CD4-positive, alpha-beta T cell treated with Interleukin-15 for 4 hours (primary cell): Measurements from ENCODE around the gene SH3PXD2B.
"Not testable (repeated sequence)": the region's sequence is repeated elsewhere in the genome, so short reads cannot be mapped to it uniquely, and the experiment has no call there.

Experiments used
- DNase-seq: peaks from one replicate; pipeline ENCODE4 v3.0.0-alpha.2; 2020; ENCODE audit warnings: low spot score

SH3PXD2B gene

DNA sequence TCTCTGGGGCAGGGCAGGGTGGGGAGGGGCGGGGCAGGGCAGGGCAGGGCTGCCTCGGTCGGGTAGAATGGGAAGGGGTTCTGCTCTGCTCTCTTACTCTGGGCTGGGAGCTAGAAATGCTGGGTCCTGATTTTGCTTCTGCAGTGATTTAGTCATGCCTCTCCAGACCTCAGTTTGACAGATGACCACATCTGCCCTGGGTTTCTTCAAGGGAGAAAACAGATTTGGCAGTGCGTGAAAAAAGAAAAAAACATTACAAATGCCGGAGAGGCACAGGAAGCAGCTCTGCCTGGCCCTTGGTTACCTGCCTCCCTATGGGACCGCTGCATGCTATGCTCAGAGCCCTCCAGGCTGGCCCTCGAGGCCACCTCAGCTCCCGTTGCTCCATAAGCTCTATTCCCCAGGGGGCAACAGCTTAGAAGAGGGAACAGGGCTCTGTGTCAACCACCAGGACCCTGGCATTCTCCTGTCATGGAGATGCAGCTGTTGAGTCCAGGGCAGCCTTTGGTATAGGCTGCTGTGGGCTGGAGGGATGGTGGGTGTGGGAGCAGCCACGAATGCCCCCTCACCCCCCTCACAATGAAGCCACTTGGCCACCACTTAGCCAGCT lies 117.5 kb downstream of the SH3PXD2B start:
- DNase-seq: no peak

DNA sequence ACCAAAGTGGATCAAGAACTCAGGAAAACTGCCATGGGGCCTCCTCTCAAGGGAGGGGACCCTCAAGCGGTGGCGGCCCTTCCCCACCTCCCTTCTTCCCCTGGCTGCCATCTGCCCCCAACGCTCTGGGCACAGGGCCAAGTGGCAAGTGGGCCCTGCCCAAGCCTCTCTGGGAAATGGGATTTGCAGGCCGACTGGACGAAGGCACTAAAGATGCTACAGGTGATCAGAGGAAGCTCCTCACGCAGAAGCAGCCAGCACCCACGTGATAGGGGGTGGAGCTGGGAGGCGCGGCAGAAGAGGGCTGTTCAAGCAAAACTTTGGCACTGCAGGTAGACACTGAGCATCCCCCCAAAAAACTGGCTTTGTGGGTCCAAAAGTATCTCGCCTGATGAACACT lies 118.1 kb downstream of the SH3PXD2B start:
- DNase-seq: no peak

DNA sequence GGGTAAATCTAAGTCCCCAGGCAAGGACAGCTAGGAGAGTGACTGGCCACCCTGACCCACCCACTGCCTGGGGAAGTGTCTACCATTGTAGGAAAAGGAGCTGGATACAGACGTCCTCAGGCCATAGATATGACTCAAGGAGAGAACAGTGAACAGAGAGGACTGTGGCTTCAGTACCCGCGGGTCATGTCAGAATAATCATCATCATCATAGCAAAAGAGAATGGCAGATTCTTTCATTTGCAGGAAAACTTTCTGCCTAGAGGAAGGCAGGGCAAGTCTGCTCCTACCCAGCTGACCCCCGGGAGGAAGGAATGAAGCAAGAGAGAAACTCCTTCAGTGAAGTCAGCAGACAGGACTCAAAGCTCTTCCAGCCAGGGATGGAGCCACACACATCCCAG lies 118.6 kb downstream of the SH3PXD2B start:
- DNase-seq: no peak

DNA sequence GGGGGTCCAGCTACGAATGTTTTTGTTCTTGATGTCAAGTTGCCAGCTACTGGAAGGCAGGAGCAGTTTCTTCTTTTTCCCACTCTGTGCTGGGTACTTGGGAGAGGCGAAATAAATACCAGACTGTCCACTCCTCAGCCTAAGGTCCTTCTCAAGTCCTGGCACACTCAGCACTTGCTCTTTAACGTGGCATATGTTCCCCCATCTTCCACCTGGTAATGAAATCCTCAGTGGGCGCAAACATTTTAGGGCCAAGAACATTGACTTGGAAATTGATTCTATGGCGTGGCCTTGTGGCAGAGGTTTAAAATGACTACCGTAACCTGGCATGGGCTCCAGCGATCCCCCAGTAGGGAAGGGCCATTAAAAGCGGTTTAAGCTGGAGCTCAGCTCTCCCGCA lies 119.7 kb downstream of the SH3PXD2B start:
- DNase-seq: no peak

DNA sequence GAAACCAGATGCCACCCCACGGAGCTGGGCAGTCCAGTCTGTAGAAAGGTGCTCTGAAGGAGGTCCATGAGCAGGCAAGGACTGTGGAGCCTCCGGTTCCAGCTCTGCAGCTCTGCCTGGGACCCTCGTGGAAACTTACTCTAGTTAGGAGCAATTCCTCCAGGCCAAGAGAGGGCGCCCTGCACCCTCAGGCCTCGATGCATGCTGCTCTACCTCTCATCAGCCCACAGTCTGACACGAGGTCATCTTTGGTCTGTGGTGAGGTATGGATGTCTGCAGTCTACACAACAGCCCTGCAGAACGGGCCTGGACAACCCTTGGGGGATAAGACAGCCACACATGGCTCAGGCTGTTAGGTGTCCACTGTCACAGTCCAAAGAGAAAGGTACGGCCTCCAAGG lies 120.1 kb downstream of the SH3PXD2B start:
- no peak for DNase-seq

DNA sequence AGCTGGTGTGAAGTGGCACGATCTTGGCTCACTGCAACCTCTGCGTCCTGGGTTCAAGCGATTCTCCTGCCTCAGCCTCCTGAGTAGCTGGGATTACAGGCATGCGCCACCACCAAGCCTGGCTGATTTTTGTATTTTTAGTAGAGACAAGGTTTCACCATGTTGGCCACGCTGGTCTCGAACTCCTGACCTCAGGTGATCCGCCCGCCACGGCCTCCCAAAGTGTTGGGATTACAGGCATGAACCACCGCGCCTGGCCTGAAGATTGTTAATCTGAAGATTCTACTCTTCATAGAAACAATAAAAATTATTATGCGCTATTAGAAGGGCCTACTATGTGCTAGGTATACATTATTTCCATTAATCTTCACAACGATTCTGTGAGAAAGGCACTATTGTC lies 127.4 kb downstream of the SH3PXD2B start:
- not testable (repeated sequence) for DNase-seq

DNA sequence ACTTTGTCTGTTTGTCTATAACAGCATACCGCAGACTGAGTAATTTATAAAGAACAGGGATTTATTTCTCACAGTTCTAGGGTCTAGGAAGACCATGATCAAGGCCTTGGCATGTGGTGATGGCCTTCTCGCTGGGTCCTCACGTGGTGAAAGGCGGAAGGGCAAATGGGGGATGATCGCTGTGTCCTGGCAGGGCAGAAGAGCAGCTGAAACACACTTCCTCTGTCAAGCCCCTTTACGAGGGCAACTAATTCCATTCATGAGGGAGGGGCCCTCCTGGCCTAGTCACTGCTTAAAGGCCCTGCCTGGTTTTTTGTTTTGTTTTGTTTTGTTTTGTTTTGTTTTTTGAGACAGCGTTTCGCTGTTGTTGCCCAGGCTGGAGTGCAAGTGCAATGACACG lies 128.9 kb downstream of the SH3PXD2B start:
- DNase-seq: no peak

DNA sequence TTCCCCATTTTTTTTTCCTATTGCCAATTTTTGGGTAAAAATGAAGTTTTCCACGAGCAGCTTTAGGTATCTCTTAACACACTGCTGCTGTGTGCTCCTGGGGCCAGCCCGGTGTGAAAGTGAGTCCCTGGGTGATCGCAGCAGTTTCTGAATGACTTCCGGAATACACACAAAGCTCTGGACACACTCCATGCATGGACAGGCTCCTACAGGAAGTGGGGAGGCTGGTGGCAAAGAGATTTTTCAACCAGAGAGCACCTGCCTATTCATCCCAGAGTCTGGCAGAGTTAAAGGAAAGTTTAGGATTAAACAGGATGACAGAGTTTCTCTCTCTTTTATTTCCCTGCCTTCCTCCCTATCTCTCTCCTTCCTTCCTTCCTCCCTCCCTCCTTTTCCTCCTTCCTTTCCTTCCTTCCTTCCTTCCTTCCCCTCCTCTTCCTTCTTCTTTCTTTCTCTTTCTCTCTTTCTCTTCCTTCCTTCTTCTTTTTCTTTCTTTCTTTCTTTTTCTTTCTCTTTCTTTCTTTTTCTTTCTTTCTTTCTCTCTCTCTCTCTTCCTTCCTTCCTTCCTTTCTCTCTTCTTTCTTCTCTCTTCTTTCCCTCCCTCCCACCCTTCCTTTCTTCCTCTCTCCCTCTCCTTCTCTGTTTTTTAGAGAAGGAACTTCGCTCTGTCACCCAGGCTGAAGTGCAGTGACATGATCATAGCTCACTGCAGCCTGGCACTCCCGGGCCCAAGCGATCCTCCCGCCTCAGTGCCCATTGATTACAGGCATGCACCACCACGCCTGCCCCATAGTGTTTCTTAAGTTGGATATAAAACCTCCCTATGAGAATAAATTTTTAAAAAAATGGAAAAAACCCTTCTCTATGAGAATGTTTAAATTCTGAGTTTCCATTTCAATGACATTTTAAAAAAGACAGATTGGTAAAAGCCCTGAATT lies 132.0 kb downstream of the SH3PXD2B start:
- DNase-seq: no peak

DNA sequence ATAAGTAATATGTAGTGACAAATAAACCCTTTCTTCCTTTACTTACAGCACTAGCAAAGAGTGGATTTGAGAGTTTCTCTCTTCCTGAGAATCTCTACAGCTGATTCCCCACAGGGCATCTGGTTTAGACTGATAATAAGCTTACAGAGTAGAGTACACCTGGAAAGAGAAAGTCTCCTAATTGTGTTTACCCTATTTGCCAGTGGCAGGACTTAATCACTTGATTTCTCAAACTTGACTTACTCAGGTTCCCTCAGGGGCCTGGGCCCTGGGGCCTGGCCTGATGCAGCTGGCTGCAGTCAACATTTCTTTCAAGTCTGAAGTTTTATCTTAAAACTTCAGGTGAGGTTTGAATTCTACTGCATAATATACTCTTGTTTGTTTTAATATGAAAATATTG lies 132.7 kb downstream of the SH3PXD2B start:
- no peak for DNase-seq

DNA sequence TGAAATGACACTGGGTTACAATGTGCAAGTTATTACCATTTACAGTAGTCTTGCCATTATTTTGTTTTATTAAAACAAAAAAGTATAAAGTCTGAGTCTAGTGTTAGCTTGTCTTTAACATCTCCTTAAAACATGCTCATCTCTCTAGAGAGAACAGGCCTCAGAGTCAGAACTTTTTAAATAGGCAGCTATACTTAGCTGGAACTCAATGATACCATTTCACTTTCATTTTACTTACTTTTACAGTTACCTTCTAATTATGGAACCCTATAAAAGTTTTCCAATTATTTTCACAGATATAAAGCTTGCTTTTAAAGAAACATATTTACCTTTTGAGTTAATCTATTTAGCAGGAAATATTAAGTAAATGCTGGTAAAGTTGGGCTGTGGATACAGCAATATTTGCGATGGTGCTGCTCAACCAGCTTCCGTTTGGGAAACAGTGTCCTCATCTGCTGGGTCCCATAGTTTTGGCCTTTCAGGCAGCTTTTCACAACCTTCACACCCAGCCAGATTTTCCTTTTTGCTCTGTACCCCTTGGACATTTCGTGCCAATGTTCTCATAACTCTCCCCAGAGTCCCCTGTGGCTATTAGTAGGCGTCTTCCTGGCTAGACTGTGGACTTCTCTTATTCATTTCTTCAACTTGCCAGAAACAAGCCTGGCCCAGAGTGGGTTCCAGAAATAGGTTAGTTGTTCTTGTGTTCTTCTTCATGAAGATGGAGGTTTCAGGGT lies 134.4 kb downstream of the SH3PXD2B start:
- no peak for DNase-seq

DNA sequence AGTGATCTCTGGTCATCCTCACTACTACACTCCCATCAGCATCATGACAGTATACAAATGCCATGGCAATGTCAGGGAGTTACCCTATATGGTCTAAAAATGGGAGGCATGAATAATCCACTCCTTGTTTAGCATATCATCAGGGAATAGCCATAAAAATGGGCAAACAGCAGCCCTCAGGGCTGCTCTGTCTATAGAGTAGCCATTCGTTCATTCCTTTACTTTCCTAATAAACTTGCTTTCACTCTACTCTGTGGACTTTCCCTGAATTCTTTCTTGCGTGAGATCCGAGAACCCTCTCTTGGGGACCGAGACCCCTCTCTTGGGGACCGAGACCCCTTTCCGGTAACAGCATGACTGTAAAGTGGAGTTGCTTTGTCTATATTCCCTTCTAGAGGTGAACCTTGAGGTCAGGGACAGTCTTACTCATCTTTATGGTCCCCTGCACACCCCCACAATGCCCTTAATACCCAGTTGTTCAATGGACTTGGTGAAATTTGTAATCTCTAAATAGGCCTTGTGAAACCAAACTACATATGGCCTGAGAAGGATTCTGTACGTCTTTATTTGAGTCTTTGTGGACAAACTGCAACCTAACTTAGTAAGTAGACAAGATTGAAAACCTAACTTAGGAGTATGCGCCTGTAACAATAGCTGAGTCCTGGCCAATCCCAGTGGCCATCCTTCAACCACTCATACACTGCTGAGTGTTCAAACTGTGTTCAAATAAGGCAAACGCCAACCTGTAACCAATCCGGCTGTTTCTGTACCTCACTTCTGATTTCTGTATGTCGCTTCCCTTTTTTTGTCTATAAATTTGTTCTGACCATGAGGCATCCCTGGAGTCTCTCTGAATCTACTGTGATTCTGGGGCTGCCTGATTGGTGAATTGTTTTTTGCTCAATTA lies 138.5 kb downstream of the SH3PXD2B start:
- DNase-seq: no peak

DNA sequence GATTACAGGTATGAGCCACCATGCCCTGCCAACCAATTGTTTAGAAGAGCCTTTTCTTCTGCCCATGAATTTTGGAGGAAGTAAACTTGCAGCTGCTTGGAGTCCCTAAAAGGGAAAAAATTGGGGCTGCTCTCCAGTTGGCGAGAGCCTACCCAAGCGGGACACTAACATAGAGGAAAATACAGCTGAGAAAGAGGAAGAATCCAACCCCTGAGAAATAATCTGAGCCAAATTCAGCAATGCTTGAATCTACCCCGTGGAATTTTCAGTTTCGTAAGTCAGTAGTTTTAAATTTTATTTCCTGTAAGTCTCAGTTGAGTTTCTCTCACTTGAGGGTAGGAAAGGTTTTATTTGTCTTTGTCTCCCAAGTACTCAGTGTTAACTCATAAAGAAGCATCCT lies 140.4 kb downstream of the SH3PXD2B start:
- no peak for DNase-seq

DNA sequence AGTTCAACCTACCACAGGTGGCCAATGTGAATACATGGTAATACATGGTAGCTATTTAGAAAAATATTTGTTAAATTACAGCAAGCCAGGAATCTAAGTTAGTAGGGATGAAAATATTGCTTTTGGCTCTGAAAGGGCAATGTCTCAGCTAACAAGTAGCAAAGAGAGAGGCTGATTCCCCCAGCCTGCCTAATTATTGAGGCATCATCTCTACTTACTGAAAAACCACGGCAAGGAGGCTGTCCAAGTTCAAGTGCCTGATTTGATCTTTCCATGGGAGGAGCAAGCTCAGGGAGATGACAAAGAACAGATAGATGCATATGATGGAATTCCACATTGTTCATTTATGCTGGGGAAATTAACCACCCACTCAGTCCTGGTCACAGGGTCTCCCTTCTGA lies 142.0 kb downstream of the SH3PXD2B start:
- no peak for DNase-seq

DNA sequence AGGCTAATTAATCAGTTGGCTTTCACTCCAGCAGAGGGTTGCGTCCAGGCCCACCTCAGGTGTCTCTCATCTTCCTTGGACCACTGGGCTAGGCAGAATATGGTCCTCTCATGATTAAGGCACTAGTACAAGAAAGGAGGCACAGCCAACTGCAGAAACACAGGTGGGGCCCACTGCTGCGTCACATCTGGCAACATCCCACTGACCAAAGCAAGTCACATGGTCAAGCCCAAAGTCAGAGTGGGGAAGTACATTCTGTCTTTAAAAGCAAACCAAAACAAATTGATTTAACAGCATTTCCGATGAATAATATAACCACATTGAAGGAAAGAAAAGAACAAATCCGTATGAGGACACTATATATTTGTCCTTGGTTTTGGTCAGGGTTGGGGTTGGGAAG lies 142.7 kb downstream of the SH3PXD2B start:
- DNase-seq: no peak

DNA sequence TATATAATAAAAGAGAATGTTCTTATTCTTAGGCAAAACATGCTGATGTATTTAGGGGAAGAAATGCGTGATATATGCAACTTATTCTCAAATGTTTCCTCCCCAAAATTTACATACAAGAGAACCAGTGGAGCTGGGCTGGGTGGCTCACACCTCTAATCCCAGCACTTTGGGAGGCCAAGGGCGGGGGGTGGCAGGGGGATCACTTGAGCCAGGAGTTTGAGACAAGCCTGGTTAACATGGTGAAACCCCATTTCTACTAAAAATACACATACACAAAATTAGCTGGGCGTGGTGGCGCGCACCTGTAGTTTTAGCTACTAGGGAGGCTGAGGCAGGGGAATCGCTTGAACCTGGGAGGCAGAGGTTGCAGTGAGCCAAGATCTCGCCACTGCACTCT lies 143.3 kb downstream of the SH3PXD2B start:
- no peak for DNase-seq

DNA sequence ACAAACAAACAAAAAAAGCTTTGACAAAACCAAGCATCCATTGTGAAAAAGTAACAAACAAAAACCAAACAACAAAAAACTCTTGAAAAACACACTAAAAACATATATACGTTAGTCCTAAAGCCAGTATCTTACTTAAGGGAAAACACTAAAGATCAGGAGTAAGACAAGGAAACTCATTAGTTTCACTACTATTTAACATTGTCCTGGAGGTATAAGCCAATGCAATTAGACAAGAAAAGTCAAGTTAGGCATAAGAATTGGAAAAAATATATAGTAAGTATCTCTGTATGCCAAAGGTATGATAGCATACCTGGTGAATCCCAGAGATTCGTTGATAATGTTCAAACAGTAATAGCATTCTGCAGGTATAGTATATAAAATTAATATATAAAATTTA lies 148.9 kb downstream of the SH3PXD2B start:
- DNase-seq: no peak

DNA sequence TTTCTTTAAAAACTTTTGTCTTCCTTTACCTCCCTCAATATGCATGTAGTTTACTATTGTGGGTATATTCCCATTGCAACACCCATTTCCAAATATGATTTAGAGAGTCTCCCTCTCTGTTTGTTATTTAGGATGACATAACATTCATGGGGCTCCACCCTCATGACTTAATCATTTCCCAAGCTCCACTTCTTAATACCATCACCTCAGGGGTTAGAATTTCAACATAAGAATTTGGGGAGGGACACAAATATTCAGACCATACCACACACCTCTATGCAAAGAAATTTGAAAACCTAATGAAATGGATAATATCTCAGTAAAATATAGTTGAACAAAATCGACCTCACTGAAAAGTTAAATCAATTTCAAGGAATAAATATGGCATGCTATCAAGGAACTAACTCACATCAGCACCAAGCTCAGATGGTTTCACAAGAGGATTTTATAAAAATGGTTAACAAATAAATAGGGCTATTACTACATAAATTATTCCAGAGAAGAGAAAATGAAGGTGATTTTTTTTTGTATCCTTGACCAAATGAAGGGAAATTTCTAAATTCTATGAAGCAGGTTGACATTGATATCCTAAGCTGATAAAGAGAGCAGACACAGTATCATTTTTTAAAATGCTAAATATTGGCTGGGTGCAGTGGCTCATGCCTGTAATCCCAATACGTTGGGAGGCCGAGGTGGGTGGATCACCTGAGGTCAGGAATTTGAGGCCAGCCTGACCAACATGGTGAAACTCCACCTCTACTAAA lies 150.6 kb downstream of the SH3PXD2B start:
- DNase-seq: no peak

DNA sequence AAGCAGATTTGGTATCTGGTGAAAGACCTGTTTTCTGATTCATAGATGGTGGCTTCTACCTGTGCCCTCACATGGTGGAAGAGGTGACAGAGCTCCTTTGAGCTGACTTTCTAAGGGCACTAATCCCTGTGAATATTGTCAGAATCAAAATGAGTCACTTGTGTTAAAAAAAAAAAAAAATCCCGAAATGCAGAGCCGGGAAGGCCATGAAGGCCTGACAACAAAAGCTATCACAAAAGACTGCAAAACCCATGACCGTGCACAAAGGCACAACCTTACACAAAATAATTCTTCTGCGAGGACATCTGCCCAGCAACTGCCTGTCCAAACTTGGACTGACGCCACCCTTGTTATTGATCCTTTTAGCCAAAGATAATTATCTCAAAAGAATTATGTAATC lies 151.2 kb downstream of the SH3PXD2B start:
- no peak for DNase-seq

DNA sequence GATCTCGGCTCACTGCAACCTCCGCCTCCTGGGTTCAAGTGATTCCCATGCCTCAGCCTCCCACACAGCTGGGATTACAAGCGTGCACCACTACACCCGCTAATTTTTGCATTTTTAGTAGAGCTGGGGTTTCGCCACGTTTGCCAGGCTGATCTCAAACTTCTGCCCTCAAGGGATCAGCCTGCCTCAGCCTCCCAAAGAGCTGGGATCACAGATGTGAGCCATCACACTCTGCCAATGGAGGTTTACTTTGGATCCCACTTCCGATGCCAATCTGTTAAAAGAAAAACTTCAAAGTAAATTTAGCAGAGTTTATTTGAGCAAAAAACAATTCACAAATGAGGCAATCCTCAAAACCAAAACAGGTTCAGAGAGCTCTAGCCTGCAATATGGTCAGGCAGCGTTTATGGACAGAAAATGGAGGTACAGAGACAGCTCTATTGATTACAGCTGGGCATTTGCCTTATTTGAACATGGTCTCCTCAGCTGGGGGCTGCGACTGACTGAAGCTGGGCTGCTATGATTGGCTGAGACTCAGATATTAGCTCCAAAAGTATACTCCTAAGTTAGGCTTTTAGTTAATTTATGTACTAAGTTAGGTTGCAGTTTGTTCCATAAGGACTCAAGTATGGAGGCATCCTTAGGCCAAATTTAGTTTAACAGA lies 152.1 kb downstream of the SH3PXD2B start:
- no peak for DNase-seq

DNA sequence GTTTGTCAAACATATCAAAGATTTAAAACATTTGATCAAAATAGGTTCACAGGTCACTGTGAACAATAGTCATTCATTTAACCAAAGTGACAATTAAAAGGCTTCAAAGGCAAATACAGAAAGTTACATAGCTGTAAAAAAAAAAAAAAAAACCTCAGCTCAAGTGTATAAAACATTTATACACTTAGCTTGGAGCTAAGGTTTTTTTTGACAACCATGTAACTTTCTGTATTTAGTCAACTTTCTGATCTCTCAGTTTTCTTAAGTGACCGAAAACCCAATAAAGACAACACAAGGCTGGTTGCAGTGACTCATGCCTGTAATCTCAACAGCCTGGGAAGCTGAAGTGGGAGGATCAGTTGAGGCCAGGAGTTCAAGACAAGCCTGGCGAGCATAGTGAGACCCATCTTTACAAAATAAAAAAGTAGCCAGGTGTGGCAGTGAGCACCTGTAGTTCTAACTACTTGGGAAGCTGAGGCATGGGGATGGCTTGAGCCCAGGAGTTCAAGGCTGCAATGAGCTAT lies 154.3 kb downstream of the SH3PXD2B start:
- no peak for DNase-seq
